ENCODE results near the gene PHF20. TPM values are rescaled to one million over a fixed set of nuclear protein-coding genes. Genes with fewer than 3 reads are reported as not detected.
"Not testable (repeated sequence)": the region's sequence is repeated elsewhere in the genome, so short reads cannot be mapped to it uniquely, and the experiment has no call there.

Gene PHF20
- total RNA-seq, 1 donor from 2014 or later, result 44.6 TPM

DNA sequence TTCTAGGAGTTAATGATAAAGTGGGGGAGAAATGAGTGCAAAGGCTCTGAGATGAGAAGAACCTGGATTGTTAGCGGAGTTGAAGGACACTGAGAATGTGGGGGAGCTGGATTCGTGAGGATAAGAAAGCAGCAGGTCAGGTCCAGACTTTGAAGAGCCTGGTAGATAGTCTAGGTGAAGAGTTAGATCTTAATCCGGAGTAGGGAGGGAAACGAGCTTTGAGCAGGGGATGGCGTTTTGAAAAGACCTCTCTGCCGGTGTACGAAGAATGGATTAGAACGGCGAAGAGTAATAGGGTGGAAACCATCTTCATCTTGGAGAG lies 487 bp upstream of the PHF20 start:
- Mint-ChIP-seq H3K27me3 (ENCODE audit: low read depth) (no peaks in the 10 kb centered on the region), H3K36me3 (ENCODE audit: low read depth) (peaks cover 3% of the 10 kb centered on the region), H3K4me3 (ENCODE audit: unreplicated experiment) (peak overlapping the region; percentile 74), H3K9me3 (ENCODE audit: low read depth) (no peaks in the 10 kb centered on the region), H3K4me1 (ENCODE audit: low read depth) (peaks cover 53% of the 10 kb centered on the region), H3K27ac (ENCODE audit: unreplicated experiment) (peak overlapping the region; percentile 91)
- no peak for TF ChIP-seq CTCF (IDR thresholded peaks at IDR 0.05)
- no peak for DNase-seq (ENCODE audit: low spot score)

- Mint-ChIP-seq H3K9me3 (ENCODE audit: low read depth) (no peaks in the 10 kb centered on the region), H3K4me3 (ENCODE audit: unreplicated experiment) (peak overlapping the region; percentile 88), H3K27me3 (ENCODE audit: low read depth) (no peaks in the 10 kb centered on the region), H3K36me3 (ENCODE audit: low read depth) (peaks cover 3% of the 10 kb centered on the region), H3K27ac (ENCODE audit: unreplicated experiment) (peak overlapping the region; percentile 90), H3K4me1 (ENCODE audit: low read depth) (peaks cover 61% of the 10 kb centered on the region)
- TF ChIP-seq CTCF (IDR thresholded peaks at IDR 0.05), result no peak
- no peak for DNase-seq (ENCODE audit: low spot score)
Observed at GRCh38 chr20:35772563-35773058, 796 bp downstream of the PHF20 start.

GRCh38 chr20:35773154-35773751 lies 1.4 kb downstream of the PHF20 start:
- H3K36me3 Mint-ChIP-seq (ENCODE audit: low read depth), result peaks cover 3% of the 10 kb centered on the region
- peak overlapping the region; percentile 90 for H3K27ac Mint-ChIP-seq (ENCODE audit: unreplicated experiment)
- peaks cover 56% of the 10 kb centered on the region for H3K4me1 Mint-ChIP-seq (ENCODE audit: low read depth)
- H3K9me3 Mint-ChIP-seq (ENCODE audit: low read depth), result no peaks in the 10 kb centered on the region
- H3K27me3 Mint-ChIP-seq (ENCODE audit: low read depth), result no peaks in the 10 kb centered on the region
- H3K4me3 Mint-ChIP-seq (ENCODE audit: unreplicated experiment), result peak overlapping the region; percentile 88
- DNase-seq (ENCODE audit: low spot score), result peak; percentile 17
- no peak for TF ChIP-seq CTCF (IDR thresholded peaks at IDR 0.05)

- no peak for TF ChIP-seq CTCF (IDR thresholded peaks at IDR 0.05)
- peak overlapping the region; percentile 65 for H3K27ac Mint-ChIP-seq (ENCODE audit: unreplicated experiment)
Observed at GRCh38 chr20:35774391-35774790, 2.6 kb downstream of the PHF20 start.

DNA sequence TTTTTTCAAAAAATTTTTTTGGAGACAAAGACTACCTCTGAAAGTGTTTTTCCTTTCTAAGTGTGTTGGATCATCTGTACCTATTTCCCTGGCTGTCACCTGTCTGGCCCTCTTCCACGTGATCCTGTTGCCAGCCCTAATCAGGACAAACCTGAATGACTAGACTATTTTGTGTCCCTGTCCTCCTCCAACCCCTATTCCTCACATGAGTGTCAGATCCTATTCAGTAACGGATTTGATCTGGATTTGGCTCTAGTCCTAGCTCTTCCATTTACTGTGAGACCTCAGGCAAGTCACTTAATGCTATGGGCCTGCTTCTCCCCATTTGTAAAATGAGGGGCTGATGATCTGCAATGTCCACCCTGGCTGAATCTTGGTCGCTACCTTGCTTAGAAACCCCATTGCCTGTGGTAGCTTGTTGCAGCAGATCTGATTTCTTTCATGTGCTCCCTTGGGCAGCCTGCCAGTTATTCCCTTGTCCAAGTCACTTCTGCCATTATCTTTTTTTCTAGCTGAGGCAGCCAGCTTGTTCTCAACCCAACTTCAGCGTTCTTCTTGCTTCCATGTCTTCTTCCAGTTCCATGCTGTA lies 4.8 kb downstream of the PHF20 start:
- peak; percentile 2 for DNase-seq (ENCODE audit: low spot score)
- Mint-ChIP-seq H3K9me3 (ENCODE audit: low read depth) (no peaks in the 10 kb centered on the region), H3K36me3 (ENCODE audit: low read depth) (peaks cover 6% of the 10 kb centered on the region), H3K27ac (ENCODE audit: unreplicated experiment) (peak overlapping the region; percentile 73), H3K27me3 (ENCODE audit: low read depth) (no peaks in the 10 kb centered on the region), H3K4me3 (ENCODE audit: unreplicated experiment) (no peak overlapping the region), H3K4me1 (ENCODE audit: low read depth) (peaks cover 37% of the 10 kb centered on the region)
- no peak for TF ChIP-seq CTCF (IDR thresholded peaks at IDR 0.05)

More at GRCh38 chr20:35774391-35774790, 2.6 kb downstream of the PHF20 start:
- peaks cover 45% of the 10 kb centered on the region for H3K4me1 Mint-ChIP-seq (ENCODE audit: low read depth)
- H3K9me3 Mint-ChIP-seq (ENCODE audit: low read depth), result no peaks in the 10 kb centered on the region
- H3K36me3 Mint-ChIP-seq (ENCODE audit: low read depth), result peaks cover 6% of the 10 kb centered on the region
- H3K27me3 Mint-ChIP-seq (ENCODE audit: low read depth), result no peaks in the 10 kb centered on the region
- DNase-seq (ENCODE audit: low spot score), result no peak
- H3K4me3 Mint-ChIP-seq (ENCODE audit: unreplicated experiment), result peak overlapping the region; percentile 28

DNA sequence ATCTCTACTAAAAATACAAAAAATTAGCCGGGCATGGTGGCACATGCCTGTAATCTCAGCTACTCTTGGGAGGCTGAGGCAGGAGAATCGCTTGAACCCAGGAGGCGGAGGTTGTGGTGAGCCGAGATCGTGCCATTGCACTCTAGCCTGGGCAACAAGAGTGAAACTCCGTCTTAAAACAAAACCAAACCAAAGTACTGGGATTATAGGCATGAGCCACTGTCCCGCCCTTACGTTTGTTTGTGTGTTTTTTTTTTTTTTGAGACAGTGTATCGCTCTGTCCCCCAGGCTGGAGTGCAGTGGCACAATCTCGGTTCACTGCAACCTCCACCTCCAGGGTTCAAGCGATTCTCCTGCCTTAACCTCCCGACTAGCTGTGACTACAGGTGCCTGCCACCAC lies 12.0 kb downstream of the PHF20 start:
- DNase-seq (ENCODE audit: low spot score), result peak; percentile 1
- not testable (repeated sequence) for H3K36me3 Mint-ChIP-seq (ENCODE audit: low read depth)

DNA sequence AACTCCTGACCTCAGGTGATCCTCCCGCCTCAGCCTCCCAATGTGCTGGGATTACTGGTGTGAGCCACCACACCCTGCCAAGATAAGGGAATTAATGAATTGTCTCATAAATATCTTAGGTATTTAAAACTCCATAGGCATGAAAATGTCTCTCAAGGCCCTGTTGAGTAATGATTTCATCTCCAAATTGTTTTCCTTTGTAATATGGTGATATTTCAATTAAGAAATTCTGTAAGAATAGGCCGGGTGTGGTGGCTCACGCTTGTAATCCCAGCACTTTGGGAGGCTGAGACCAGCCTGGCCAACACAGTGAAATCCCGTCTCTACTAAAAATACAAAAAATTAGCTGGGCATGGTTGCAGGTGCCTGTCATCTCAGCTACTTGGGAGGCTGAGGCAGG lies 13.7 kb downstream of the PHF20 start:
- H3K4me1 Mint-ChIP-seq (ENCODE audit: low read depth); H3K27ac Mint-ChIP-seq (ENCODE audit: unreplicated experiment); H3K9me3 Mint-ChIP-seq (ENCODE audit: low read depth); H3K4me3 Mint-ChIP-seq (ENCODE audit: unreplicated experiment); DNase-seq (ENCODE audit: low spot score); H3K36me3 Mint-ChIP-seq (ENCODE audit: low read depth); H3K27me3 Mint-ChIP-seq (ENCODE audit: low read depth): not testable (repeated sequence)

More for the DNA sequence above, 12.0 kb downstream of the PHF20 start:
- not testable (repeated sequence) for H3K4me1 Mint-ChIP-seq (ENCODE audit: low read depth); H3K27ac Mint-ChIP-seq (ENCODE audit: unreplicated experiment); H3K9me3 Mint-ChIP-seq (ENCODE audit: low read depth); H3K4me3 Mint-ChIP-seq (ENCODE audit: unreplicated experiment); H3K27me3 Mint-ChIP-seq (ENCODE audit: low read depth)
